Left cardiac atrium (tissue), 4 donors: ENCODE measurements around the gene PLCG1. TPM values are rescaled to one million over a fixed set of nuclear protein-coding genes. Genes with fewer than 3 reads are reported as not detected.

Experiments
- ATAC-seq, 2 donors: fragments of 200-7000 bp; cut with Tn5 transposase; one replicate each; pipeline ENCODE4 v1.9.1; 2020; ENCODE audit warnings: mild to moderate bottlenecking in 2 of 2, moderate library complexity in 2 of 2
- DNase-seq: peaks from one replicate; pipeline ENCODE4 v3.0.0-alpha.2; 2020
- intact Hi-C, 2 donors: fragments of 100-400 bp; cut with DNase I; formaldehyde crosslinking; loops; one replicate each; pipeline versions ENCODE4 v1.14.1 to v1.15.1; 2022 to 2023
- total RNA-seq, 2 donors: library from RNA; stranded (reverse); fragmentation: NEBNext Ultra II Directional; extraction: Animal tissue kit (Norgen Biotek cat#: 25700); gene quantifications; one replicate each; pipeline ENCODE4 v1.2.1, GENCODE V29; 2021
- donor health status: DM: no; HTN: yes; CAD: no.
- donor health status: DM: no; HTN: yes; CAD: no; lungs with severe emphysema.
- donor health status: DM: yes; HTN: yes; CAD: no.
- donor health status: Dilated cardiomyopathy.

PLCG1 gene
- total RNA-seq, 2 donors from 2014 or later: 40.0 to 64.8 TPM

- intact Hi-C loops: no loop called here
- DNase-seq: no peak
- ATAC-seq: no peak
Observed at GRCh38 chr20:41183831-41184230, 46.5 kb downstream of the PLCG1 start.

GRCh38 chr20:41185013-41185757 lies 47.8 kb downstream of the PLCG1 start:
- ATAC-seq (no peak), DNase-seq (no peak)
- intact Hi-C loops: no loop called here

- intact Hi-C loops: no loop called here
- ATAC-seq (no peak), DNase-seq (no peak)
Observed at GRCh38 chr20:41187668-41188067, 50.3 kb downstream of the PLCG1 start.

- intact Hi-C loops: no loop called here
- DNase-seq (no peak), ATAC-seq (no peak)
Observed at GRCh38 chr20:41191562-41192500, 54.5 kb downstream of the PLCG1 start.

GRCh38 chr20:41192575-41192974 lies 55.2 kb downstream of the PLCG1 start:
- ATAC-seq (no peak), DNase-seq (no peak)
- intact Hi-C loops: no loop called here

- intact Hi-C loops: no loop called here
- ATAC-seq: no peak
- DNase-seq: no peak
Observed at GRCh38 chr20:41196653-41197225, 59.4 kb downstream of the PLCG1 start.

DNA sequence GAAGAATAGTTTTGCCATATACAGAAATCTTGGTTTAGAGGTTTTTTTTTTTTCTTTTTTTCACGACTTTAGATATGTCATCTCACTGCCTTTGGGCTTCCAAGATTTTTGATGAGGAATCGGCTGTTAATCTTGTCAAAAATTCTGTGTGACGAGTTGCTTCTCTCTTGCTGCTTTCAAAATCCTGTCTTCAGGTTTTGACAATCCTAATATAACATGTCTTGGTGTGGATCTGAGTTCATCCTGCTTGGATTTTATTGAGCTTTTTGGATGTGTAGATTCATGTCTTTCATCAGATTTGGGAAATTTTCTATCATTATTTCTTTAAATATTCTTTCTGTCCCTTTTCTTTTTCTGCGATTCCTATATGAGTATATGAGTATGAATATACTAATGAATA lies 61.1 kb downstream of the PLCG1 start:
- no peak for DNase-seq
- intact Hi-C loops: no loop called here
- no peak for ATAC-seq

- intact Hi-C loops: no loop called here
- ATAC-seq (peak in 1 of 2 donors; percentile 14), DNase-seq (no peak)
Observed at GRCh38 chr20:41200446-41201202, 63.3 kb downstream of the PLCG1 start.

- no peak for DNase-seq
- ATAC-seq: no peak
- intact Hi-C loops: no loop called here
Observed at GRCh38 chr20:41201760-41202159, 64.4 kb downstream of the PLCG1 start.

DNA sequence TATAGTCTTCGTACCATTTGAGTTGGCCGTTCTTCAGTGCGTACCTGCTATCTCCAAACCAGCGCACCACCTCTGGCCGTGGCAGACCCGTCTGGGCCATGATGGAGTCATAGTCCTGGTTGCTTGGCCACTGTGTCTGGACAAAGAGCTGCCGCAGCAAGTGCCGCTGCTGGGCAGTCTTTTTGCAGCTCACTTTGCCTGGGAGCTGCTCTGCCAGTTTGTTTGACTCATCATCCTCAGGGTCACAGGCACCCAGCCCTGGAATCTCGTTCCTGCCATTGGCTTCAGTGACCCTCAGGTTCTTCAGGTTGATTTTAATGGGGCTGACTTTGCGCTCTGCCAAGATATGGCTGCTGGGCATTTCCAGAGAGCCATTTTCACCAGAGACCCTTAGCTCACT lies 65.1 kb downstream of the PLCG1 start:
- ATAC-seq (no peak), DNase-seq (no peak)
- intact Hi-C loops: no loop called here

GRCh38 chr20:41203660-41204059 lies 66.3 kb downstream of the PLCG1 start:
- DNase-seq (no peak), ATAC-seq (no peak)
- intact Hi-C loops: no loop called here

- no peak for ATAC-seq
- intact Hi-C loops: no loop called here
Observed at GRCh38 chr20:41204304-41205265, 67.2 kb downstream of the PLCG1 start.

DNA sequence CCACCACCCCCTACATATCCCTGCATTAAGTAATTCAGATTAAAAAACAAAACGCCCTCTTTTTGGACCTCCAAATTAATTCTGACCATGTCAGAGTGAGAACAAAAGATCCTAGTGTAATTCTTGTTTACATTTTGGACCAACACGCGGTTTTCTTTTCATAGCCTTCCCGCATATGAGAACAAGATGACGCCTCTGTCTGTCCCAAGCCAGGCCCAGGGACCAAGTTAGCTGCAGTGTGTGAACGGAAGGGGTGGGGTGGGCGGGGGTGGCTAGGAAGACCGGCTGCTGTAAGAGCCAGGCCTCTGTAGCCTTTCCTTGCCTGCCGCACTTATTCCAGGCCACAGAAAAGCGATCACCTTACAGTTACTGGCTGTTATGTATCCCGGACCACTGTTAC lies 68.0 kb downstream of the PLCG1 start:
- DNase-seq: no peak
- intact Hi-C loops: no loop called here
- peak in 1 of 2 donors; percentile 55 for ATAC-seq

More at GRCh38 chr20:41204304-41205265, 67.2 kb downstream of the PLCG1 start:
- DNase-seq: no peak

DNA sequence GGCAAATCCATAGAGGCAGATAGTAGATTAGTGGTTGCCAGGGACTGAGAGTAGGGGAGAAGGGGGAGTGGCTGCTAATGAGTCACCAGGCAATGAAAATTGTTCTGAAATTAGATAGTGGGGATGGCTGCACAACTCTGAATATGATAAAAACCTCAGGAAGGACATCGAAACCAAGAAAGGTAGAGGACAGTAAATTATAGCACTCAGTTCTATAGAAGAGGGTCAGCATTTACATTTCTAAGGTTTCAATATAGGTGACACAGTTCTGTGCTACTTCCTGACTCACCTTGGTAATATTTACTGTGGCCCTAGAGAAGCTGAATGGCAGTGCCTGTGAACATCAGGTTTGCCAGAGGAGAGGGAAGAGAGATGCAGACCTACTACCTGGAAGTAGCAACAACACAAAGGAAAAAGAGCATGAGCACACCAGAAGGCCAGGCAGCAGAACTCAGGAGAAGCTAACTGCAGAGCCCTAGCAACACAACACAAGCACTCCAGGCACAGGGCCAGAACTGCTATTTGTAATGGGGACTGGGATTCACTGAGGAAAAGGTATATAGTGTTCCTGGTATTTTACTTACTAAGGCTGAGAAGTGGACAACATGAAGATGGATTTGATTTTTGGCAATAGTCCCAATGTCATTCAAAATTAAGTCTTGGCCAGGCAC lies 75.9 kb downstream of the PLCG1 start:
- intact Hi-C loops: no loop called here
- DNase-seq: no peak
- peak; percentile 47 to 90 for ATAC-seq

DNA sequence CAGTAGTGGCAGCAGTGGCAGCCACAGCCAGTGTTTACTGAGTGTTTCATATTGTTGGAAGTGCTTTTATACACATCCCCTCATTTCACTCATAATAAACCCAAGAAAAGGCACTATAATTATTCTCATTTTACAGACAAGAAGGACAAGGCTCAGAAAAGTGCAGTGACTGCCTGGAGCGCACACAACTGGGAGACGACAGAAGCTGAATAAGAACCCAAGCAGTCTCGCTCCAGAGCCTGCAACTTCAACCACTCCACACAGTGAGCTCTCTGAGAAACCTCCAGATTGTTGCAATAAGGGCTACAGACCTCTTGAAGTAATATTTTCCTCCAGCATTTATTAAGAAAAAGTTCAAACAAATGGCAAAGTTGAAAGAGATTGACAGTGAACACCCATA lies 76.9 kb downstream of the PLCG1 start:
- intact Hi-C loops: no loop called here
- no peak for ATAC-seq
- DNase-seq: no peak

- DNase-seq (no peak), ATAC-seq (no peak)
Observed at GRCh38 chr20:41214666-41215065, 77.3 kb downstream of the PLCG1 start.

DNA sequence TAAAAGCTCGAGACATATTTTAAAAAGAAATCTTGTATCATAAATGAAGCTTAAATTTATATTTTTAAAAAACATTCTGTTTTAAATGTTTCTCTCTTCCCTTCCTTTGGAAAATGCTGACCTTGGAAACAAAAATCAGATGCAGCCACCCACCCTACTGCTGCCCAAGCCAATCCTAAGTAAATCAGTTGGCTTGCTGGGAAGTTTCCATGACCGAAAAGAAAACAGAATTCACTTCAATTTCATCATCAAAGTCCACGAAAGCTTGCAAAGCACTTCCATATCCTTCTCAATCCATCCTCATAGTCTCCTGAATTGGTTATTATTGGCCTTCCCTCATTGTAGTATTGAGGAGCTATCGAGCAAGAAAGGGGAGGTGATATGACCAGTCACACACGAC lies 80.1 kb downstream of the PLCG1 start:
- DNase-seq (no peak), ATAC-seq (no peak)
- intact Hi-C loops: no loop called here

More at GRCh38 chr20:41214666-41215065, 77.3 kb downstream of the PLCG1 start:
- intact Hi-C loops: no loop called here

GRCh38 chr20:41218466-41218865 lies 81.1 kb downstream of the PLCG1 start:
- ATAC-seq (peak in 1 of 2 donors; percentile 33), DNase-seq (no peak)
- intact Hi-C loops: no loop called here
